Measurements from ENCODE around the gene ACSS1.

The ACSS1 gene

GRCh38 chr20:25077610-25078169 is 19.8 kb upstream of the ACSS1 start:
- DNase-seq = no peak

- peak; percentile 61 for DNase-seq
Observed at GRCh38 chr20:25076731-25077609, 19.0 kb upstream of the ACSS1 start.

- DNase-seq = no peak
Observed at GRCh38 chr20:25076201-25076600, 18.3 kb upstream of the ACSS1 start.

- no peak for DNase-seq
Observed at GRCh38 chr20:25073544-25073943, 15.6 kb upstream of the ACSS1 start.

- no peak for DNase-seq
Observed at GRCh38 chr20:25072226-25072811, 14.4 kb upstream of the ACSS1 start.

GRCh38 chr20:25071734-25072133 is 13.8 kb upstream of the ACSS1 start:
- no peak for DNase-seq

- no peak for DNase-seq
Observed at GRCh38 chr20:25070821-25071473, 13.0 kb upstream of the ACSS1 start.

GRCh38 chr20:25067102-25067987 is 9.4 kb upstream of the ACSS1 start:
- no peak for DNase-seq

GRCh38 chr20:25066386-25066785 is 8.4 kb upstream of the ACSS1 start:
- no peak for DNase-seq

- DNase-seq = peak; percentile 32
Observed at GRCh38 chr20:25065625-25066338, 7.8 kb upstream of the ACSS1 start.

GRCh38 chr20:25065072-25065624 is 7.2 kb upstream of the ACSS1 start:
- DNase-seq = no peak

- no peak for DNase-seq
Observed at GRCh38 chr20:25064561-25065071, 6.7 kb upstream of the ACSS1 start.

GRCh38 chr20:25063981-25064380 is 6.0 kb upstream of the ACSS1 start:
- DNase-seq = no peak

- no peak for DNase-seq
Observed at GRCh38 chr20:25063546-25063945, 5.6 kb upstream of the ACSS1 start.

- no peak for DNase-seq
Observed at GRCh38 chr20:25062841-25063240, 4.9 kb upstream of the ACSS1 start.

GRCh38 chr20:25061821-25062530 is 4.0 kb upstream of the ACSS1 start:
- DNase-seq = no peak

- no peak for DNase-seq
Observed at GRCh38 chr20:25061103-25061799, 3.3 kb upstream of the ACSS1 start.

GRCh38 chr20:25059866-25060465 is 2.0 kb upstream of the ACSS1 start:
- DNase-seq = no peak

All from DMS 273 treated with DMSO at 0.1 percent for 48 hours (cell line).